ENCODE data around the gene APCDD1.
"Not testable (repeated sequence)": the region's sequence is repeated elsewhere in the genome, so short reads cannot be mapped to it uniquely, and the experiment has no call there.

The APCDD1 gene

DNA sequence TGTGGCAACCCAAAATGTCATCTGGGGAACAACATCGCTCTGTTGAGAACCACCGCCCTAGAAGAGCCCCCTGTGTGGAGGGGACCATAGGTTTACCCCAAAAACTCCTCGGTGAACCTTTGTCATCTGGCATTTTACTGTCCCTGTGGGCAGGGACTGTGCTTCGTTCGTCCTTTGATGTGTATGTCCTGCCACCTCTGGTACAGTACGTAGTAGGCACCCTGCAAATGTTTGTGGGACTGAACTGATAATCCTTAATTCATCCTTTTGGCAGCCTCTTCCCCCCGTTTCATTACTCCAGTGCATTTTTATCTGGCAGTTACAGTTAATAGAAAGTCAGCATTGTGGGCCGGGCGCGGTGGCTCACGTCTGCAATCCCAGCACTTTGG is 72.1 kb downstream of the APCDD1 start:
- Histone ChIP-seq H3K4me1 (ENCODE audit: control insufficient read depth, insufficient read depth, low read length, poor library complexity, severe bottlenecking) (peaks cover 11% of the 10 kb centered on the region), H3K4me3 (ENCODE audit: extremely low read depth, insufficient read depth, low read length, poor library complexity, severe bottlenecking) (peak overlapping the region; percentile 94), H3K27ac (ENCODE audit: low read depth, low read length, severe bottlenecking) (peak overlapping the region; percentile 92), H3K36me3 (ENCODE audit: control insufficient read depth, insufficient read depth, low read length) (peaks cover 6% of the 10 kb centered on the region), H3K9me3 (ENCODE audit: control insufficient read depth, low read length) (no peaks in the 10 kb centered on the region)
- 2 to 9% methylated on average over 6 to 8 of the region's 11 CpGs for WGBS, 2 experiments (ENCODE audit: insufficient coverage in 2 of 2)

DNA sequence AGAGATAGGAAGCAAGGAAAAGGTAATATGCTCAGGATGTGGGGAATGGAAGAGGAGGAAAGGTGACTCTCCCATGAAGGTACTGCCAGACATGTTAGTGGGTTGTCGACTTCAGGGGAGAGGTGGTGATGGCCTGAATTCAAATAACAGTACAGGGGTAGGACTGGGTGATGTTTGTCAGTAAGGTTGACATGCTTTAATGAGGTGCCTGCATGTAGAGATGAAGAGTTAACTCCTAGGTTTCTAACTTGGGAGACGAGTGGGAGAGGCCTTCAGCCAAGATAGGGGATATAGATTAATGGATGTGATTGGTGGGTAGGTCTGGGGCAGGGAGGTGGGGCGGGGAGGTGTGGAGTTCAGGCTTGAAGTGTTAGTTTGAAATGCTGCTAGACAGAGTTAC is 74.0 kb downstream of the APCDD1 start:
- Histone ChIP-seq H3K36me3 (ENCODE audit: control insufficient read depth, insufficient read depth, low read length) (peaks cover 9% of the 10 kb centered on the region), H3K9me3 (ENCODE audit: control insufficient read depth, low read length) (no peaks in the 10 kb centered on the region), H3K4me1 (ENCODE audit: control insufficient read depth, insufficient read depth, low read length, poor library complexity, severe bottlenecking) (peaks cover 11% of the 10 kb centered on the region), H3K4me3 (ENCODE audit: extremely low read depth, insufficient read depth, low read length, poor library complexity, severe bottlenecking) (no peak overlapping the region), H3K27ac (ENCODE audit: low read depth, low read length, severe bottlenecking) (no peak overlapping the region)
- 77 to 82% methylated on average over 3 of the region's 3 CpGs for WGBS, 2 experiments (ENCODE audit: insufficient coverage in 2 of 2)

DNA sequence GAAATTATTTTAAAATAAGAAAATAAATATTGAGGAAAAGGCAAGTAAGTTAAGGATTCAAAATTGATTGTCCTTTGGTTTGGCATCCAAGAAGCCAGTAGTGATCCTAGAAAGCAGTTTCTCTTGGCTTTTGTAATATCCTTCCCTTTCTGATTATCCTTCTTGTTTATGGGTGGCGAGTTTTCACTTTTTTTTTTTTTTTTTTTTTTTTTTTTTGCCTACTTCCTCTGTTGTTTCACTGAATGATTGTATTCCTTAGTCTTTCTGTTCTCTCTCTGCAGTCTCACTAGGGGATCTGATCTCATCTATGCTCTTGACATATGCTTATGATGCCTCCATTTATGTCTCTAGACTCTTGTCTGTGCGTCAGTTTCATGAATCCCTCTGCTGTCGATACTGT is 75.6 kb downstream of the APCDD1 start:
- Histone ChIP-seq H3K36me3 (ENCODE audit: control insufficient read depth, insufficient read depth, low read length) (peaks cover 17% of the 10 kb centered on the region), H3K4me1 (ENCODE audit: control insufficient read depth, insufficient read depth, low read length, poor library complexity, severe bottlenecking) (peaks cover 11% of the 10 kb centered on the region), H3K27ac (ENCODE audit: low read depth, low read length, severe bottlenecking) (no peak overlapping the region), H3K4me3 (ENCODE audit: extremely low read depth, insufficient read depth, low read length, poor library complexity, severe bottlenecking) (no peak overlapping the region), H3K9me3 (ENCODE audit: control insufficient read depth, low read length) (no peaks in the 10 kb centered on the region)
- WGBS, 2 experiments (ENCODE audit: insufficient coverage in 2 of 2): 83 to 100% methylated on average over 2 of the region's 3 CpGs

DNA sequence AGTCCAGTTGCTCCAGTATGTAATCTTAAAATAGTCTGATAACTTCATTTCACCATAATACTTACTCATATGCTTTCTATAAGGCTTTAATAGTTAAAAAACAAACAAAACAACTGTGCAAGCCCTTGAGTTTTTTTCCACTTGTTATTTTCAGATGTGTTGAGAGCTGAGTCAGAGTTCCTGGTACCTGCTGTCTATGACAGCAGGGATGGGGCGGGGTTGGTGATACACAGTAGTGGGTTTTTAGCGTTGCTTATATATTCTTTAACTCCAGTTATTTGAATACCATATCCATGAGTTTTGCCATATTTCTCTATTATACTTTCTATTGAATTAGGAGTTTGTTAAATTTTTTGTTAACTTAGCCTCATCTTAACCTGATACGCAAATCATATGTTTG is 76.4 kb downstream of the APCDD1 start:
- WGBS, 2 experiments (ENCODE audit: insufficient coverage in 2 of 2): no CpG with 5 or more reads among the region's 3 CpGs
- Histone ChIP-seq H3K4me3 (ENCODE audit: extremely low read depth, insufficient read depth, low read length, poor library complexity, severe bottlenecking) (no peak overlapping the region), H3K36me3 (ENCODE audit: control insufficient read depth, insufficient read depth, low read length) (peaks cover 17% of the 10 kb centered on the region), H3K27ac (ENCODE audit: low read depth, low read length, severe bottlenecking) (no peak overlapping the region), H3K9me3 (ENCODE audit: control insufficient read depth, low read length) (no peaks in the 10 kb centered on the region), H3K4me1 (ENCODE audit: control insufficient read depth, insufficient read depth, low read length, poor library complexity, severe bottlenecking) (peaks cover 11% of the 10 kb centered on the region)

DNA sequence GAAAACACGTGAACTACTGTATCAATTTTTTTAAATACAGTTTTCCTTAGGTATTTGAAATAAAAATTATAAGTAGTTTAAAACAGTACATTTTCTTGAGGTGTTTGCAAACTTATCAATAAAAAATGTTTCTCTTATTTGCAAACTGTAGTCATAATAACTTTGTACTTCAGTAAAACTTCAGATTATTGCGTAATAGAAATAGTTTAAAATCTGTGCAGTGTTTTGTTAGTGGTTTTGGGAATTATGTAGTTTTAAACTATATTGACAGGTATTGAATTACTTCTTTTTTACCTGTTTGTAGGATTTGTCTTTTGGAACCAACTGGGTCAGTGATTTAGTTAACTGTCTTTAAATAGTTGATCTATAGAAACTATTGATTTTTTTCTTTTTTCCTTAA is 78.7 kb downstream of the APCDD1 start:
- no peak overlapping the region for H3K27ac ChIP-seq (ENCODE audit: low read depth, low read length, severe bottlenecking)
- H3K4me1 ChIP-seq (ENCODE audit: control insufficient read depth, insufficient read depth, low read length, poor library complexity, severe bottlenecking): peaks cover 7% of the 10 kb centered on the region
- no CpG with 5 or more reads among the region's 2 CpGs for WGBS, 2 experiments (ENCODE audit: insufficient coverage in 2 of 2)

DNA sequence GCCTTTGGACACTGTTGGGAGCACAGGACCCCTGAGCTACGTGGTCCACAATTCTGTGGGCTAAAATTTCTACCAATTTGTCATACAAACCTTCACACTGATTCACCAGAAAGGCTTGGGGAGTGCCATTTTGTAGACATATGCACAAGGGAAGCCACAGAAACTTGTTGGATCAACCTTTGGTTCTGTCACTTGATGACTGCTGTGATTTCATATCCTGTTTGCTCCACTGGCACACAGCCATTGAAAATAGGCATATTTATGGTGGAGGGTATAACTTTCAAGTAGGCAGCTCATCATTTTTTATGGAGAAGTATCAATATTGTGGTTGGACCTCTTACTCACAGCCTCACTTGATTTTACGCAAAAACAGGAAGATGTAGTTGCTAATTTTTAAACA is 81.8 kb downstream of the APCDD1 start:
- no peak overlapping the region for H3K27ac ChIP-seq (ENCODE audit: low read depth, low read length, severe bottlenecking)
- 100% methylated on average over 1 to 2 of the region's 2 CpGs for WGBS, 2 experiments (ENCODE audit: insufficient coverage in 2 of 2)
- H3K36me3 ChIP-seq (ENCODE audit: control insufficient read depth, insufficient read depth, low read length): peaks cover 42% of the 10 kb centered on the region
- H3K4me3 ChIP-seq (ENCODE audit: extremely low read depth, insufficient read depth, low read length, poor library complexity, severe bottlenecking): no peak overlapping the region
- H3K4me1 ChIP-seq (ENCODE audit: control insufficient read depth, insufficient read depth, low read length, poor library complexity, severe bottlenecking): no peaks in the 10 kb centered on the region
- H3K9me3 ChIP-seq (ENCODE audit: control insufficient read depth, low read length): no peaks in the 10 kb centered on the region

More for the DNA sequence above, 78.7 kb downstream of the APCDD1 start:
- Histone ChIP-seq H3K4me3 (ENCODE audit: extremely low read depth, insufficient read depth, low read length, poor library complexity, severe bottlenecking) (no peak overlapping the region), H3K36me3 (ENCODE audit: control insufficient read depth, insufficient read depth, low read length) (peaks cover 19% of the 10 kb centered on the region), H3K9me3 (ENCODE audit: control insufficient read depth, low read length) (no peaks in the 10 kb centered on the region)

DNA sequence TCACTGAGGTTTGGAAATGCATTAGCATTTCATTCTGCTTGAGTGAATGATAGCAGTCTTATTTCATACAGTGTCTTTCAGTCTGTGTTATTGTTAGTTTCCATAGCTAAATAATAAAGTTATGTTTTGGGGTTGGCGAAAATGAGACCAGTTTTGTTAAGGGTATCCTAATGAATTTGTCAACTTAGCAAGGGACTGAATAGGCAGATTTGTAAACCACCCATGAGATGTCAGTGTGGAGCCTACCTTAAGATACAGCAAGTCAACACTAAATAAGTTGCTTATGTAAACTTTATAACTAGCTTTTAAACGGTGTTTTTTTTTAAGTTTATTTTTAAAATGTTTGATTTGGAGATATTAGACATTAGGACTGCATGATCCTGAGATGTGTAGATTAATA is 83.3 kb downstream of the APCDD1 start:
- Histone ChIP-seq H3K36me3 (ENCODE audit: control insufficient read depth, insufficient read depth, low read length) (peaks cover 44% of the 10 kb centered on the region), H3K9me3 (ENCODE audit: control insufficient read depth, low read length) (no peaks in the 10 kb centered on the region), H3K4me3 (ENCODE audit: extremely low read depth, insufficient read depth, low read length, poor library complexity, severe bottlenecking) (no peak overlapping the region), H3K4me1 (ENCODE audit: control insufficient read depth, insufficient read depth, low read length, poor library complexity, severe bottlenecking) (no peaks in the 10 kb centered on the region), H3K27ac (ENCODE audit: low read depth, low read length, severe bottlenecking) (no peak overlapping the region)
- 90% methylated on average over 2 of the region's 2 CpGs; no CpG with 5 or more reads in 1 of the 2 experiments for WGBS, 2 experiments (ENCODE audit: insufficient coverage in 2 of 2)

DNA sequence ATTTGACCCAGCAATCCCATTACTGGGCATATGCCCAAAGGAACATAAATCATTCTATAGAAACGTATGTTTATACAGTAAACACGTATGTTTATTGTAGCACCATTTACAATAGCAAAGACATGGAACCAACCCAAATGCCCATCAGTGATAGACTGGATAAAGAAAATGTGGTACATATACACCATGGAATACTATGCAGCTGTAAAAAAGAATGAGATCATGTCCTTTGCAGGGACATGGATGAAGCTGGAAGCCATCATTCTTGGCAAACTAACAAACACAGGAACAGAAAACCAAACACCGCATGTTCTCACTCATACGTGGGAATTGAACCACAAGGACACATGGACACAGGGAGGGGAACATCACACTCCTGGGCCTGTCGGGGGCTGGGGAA is 84.7 kb downstream of the APCDD1 start:
- peaks cover 53% of the 10 kb centered on the region for H3K36me3 ChIP-seq (ENCODE audit: control insufficient read depth, insufficient read depth, low read length)
- H3K4me3 ChIP-seq (ENCODE audit: extremely low read depth, insufficient read depth, low read length, poor library complexity, severe bottlenecking); H3K4me1 ChIP-seq (ENCODE audit: control insufficient read depth, insufficient read depth, low read length, poor library complexity, severe bottlenecking); H3K9me3 ChIP-seq (ENCODE audit: control insufficient read depth, low read length); H3K27ac ChIP-seq (ENCODE audit: low read depth, low read length, severe bottlenecking): not testable (repeated sequence)
- 100% methylated on average over 1 of the region's 5 CpGs for whole genome bisulfite sequencing, 2 experiments (ENCODE audit: insufficient coverage in 2 of 2)

Data from mesodermal cell (in vitro differentiated cells).